Neural cell (in vitro differentiated cells): ENCODE measurements around the gene LRP5. TPM values are rescaled to one million over a fixed set of nuclear protein-coding genes. Genes with fewer than 3 reads are reported as not detected.

Source experiments
- H2AFZ ChIP-seq: fragments of 200-600, 300-800 bp; sonication (generic), shearing (Covaris generic); 2 replicates; pipeline ENCODE4 v1.6.0; 2014; ENCODE audit warnings: low read depth, mild to moderate bottlenecking, antibody characterized with exemption, low read length, moderate library complexity
- H3F3A ChIP-seq: fragments of 200-600 bp; shearing (Covaris generic); 2 replicates; pipeline ENCODE4 v1.6.1; 2016; ENCODE audit warnings: mild to moderate bottlenecking, moderate library complexity, mixed read lengths, antibody characterized with exemption, low read length; ENCODE audit not compliant: insufficient read depth, poor library complexity, severe bottlenecking
- H3K27ac ChIP-seq: fragments of 200-600, 300-800 bp; sonication (generic), shearing (Covaris generic); 2 replicates; pipeline ENCODE4 v1.5.1; 2014; ENCODE audit warnings: mild to moderate bottlenecking, low read length, moderate library complexity
- H3K27me3 ChIP-seq: fragments of 300-800, 200-600 bp; sonication (generic), shearing (Covaris generic); 2 replicates; pipeline ENCODE4 v1.6.0; 2014; ENCODE audit warnings: mild to moderate bottlenecking, low read depth, low read length, moderate library complexity; ENCODE audit not compliant: insufficient read depth
- H3K36me3 ChIP-seq: fragments of 300-800, 200-600 bp; sonication (generic), shearing (Covaris generic); 2 replicates; pipeline ENCODE4 v1.5.1; 2014; ENCODE audit warnings: mild to moderate bottlenecking, antibody characterized with exemption, low read length, moderate library complexity; ENCODE audit not compliant: insufficient read depth
- H3K4me2 ChIP-seq: fragments of 300-800, 200-600 bp; sonication (generic), shearing (Covaris generic); 2 replicates; pipeline ENCODE4 v1.6.0; 2014; ENCODE audit warnings: mild to moderate bottlenecking, low read length
- H3K4me3 ChIP-seq: fragments of 300-800, 200-600 bp; sonication (generic), shearing (Covaris generic); 2 replicates; pipeline ENCODE4 v1.5.1; 2014; ENCODE audit warnings: mild to moderate bottlenecking, low read length, moderate library complexity
- H3K79me2 ChIP-seq: fragments of 200-600 bp; shearing (Covaris generic); replicated peaks from 2 replicates; pipeline ENCODE4 v1.6.0; 2014; ENCODE audit warnings: mild to moderate bottlenecking, low read length, moderate library complexity; ENCODE audit not compliant: insufficient read depth
- H3K9ac ChIP-seq: fragments of 300-800, 200-600 bp; sonication (generic), shearing (Covaris generic); 2 replicates; pipeline ENCODE4 v1.6.1; 2016; ENCODE audit warnings: mild to moderate bottlenecking, low read length, mixed read lengths
- H3K9me2 ChIP-seq: fragments of 200-600 bp; shearing (Covaris generic); 2 replicates; pipeline ENCODE4 v1.6.1; 2016; ENCODE audit warnings: mild to moderate bottlenecking, low read length, mixed read lengths; ENCODE audit not compliant: insufficient read depth
- H3K9me3 ChIP-seq: fragments of 200-600, 300-800 bp; sonication (generic), shearing (Covaris generic); 2 replicates; pipeline ENCODE4 v1.6.1; 2016; ENCODE audit warnings: mild to moderate bottlenecking, mixed run types, low read length, moderate library complexity, mixed read lengths
- H4K20me1 ChIP-seq: fragments of 200-600 bp; shearing (Covaris generic); 2 replicates; pipeline ENCODE4 v1.6.1; 2016; ENCODE audit warnings: mild to moderate bottlenecking, mixed run types; ENCODE audit not compliant: insufficient read depth
- EP300 ChIP-seq: fragments of 450-650 bp; conservative IDR thresholded peaks from 2 replicates; pipeline ENCODE4 v1.6.1; 2014; ENCODE audit warnings: antibody characterized with exemption, mild to moderate bottlenecking, moderate library complexity; ENCODE audit not compliant: poor library complexity, severe bottlenecking
- EZH2 ChIP-seq: fragments of 200-600, 300-800 bp; shearing (Covaris generic), sonication (generic); IDR thresholded peaks from 2 replicates; pipeline ENCODE4 v1.6.1; 2014; ENCODE audit warnings: antibody characterized with exemption, low read length, borderline replicate concordance, mild to moderate bottlenecking; ENCODE audit not compliant: insufficient read depth, poor library complexity, severe bottlenecking
- MXI1 ChIP-seq: fragments of 450-650 bp; conservative IDR thresholded peaks from 2 replicates; pipeline ENCODE4 v1.6.1; 2014; ENCODE audit warnings: antibody characterized with exemption, mild to moderate bottlenecking; ENCODE audit not compliant: poor library complexity, severe bottlenecking
- POLR2AphosphoS5 ChIP-seq: IDR thresholded peaks from 2 replicates; pipeline ENCODE4 v1.6.1; 2012
- RAD21 ChIP-seq: fragments of 450-650 bp; conservative IDR thresholded peaks from 2 replicates; pipeline ENCODE4 v1.6.1; 2014; ENCODE audit warnings: antibody characterized with exemption, mild to moderate bottlenecking, moderate library complexity
- SMC3 ChIP-seq: fragments of 450-650 bp; conservative IDR thresholded peaks from 2 replicates; pipeline ENCODE4 v1.6.1; 2014; ENCODE audit warnings: antibody characterized with exemption, mild to moderate bottlenecking, moderate library complexity; ENCODE audit not compliant: poor library complexity
- TAF1 ChIP-seq: IDR thresholded peaks from 2 replicates; pipeline ENCODE4 v1.6.1; 2012; ENCODE audit warnings: low read depth
- polyA plus RNA-seq: library from polyadenylated mRNA; depleted of rRNA; stranded (reverse); fragments of >200 nt; gene quantifications from 2 replicates; pipeline ENCODE4 v1.2.3, GENCODE V29; 2014
- TF ChIP-seq, protein P1 (sequence below): IDR thresholded peaks from 2 replicates; pipeline ENCODE4 v1.6.1; 2012; ENCODE audit warnings: borderline replicate concordance
- TF ChIP-seq, protein P2 (sequence below): fragments of 450-650 bp; IDR thresholded peaks from 2 replicates; pipeline ENCODE4 v1.5.1; 2014; ENCODE audit warnings: antibody characterized with exemption, mild to moderate bottlenecking, moderate library complexity; ENCODE audit not compliant: poor library complexity, severe bottlenecking

LRP5 gene
- polyA plus RNA-seq, 1 donor from 2014 or later: 3.0 TPM

DNA sequence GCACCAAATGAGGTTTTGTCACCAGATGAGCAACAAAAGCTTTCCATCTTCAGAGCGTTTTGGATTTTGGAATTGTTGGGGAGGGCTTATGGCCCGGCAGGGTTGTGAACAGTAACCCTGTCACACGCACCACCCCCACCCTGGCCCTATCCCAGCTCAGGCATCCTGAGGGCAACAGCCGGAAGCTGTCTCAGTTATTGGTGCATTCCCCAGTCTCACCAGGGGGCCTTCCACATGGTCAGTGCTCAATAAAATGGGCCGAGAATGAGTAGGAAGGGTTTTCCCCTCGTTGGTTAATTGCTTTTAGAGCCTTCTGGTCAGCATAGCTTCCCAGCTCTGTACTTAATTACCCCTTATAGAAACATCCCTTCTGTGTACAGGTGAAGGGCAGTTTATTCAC is 46.0 kb downstream of the LRP5 start:
- H3K9me3 ChIP-seq: no peaks in the 10 kb centered on the region
- H4K20me1 ChIP-seq: no peaks in the 10 kb centered on the region
- H3K79me2 ChIP-seq: no peaks in the 10 kb centered on the region
- H3K27me3 ChIP-seq: no peaks in the 10 kb centered on the region
- H3K27ac ChIP-seq: no peak overlapping the region
- no peak overlapping the region for H3K9ac ChIP-seq
- H2AFZ ChIP-seq: no peak overlapping the region
- no peaks in the 10 kb centered on the region for H3K36me3 ChIP-seq
- H3F3A ChIP-seq: no peaks in the 10 kb centered on the region
- H3K9me2 ChIP-seq: no peaks in the 10 kb centered on the region
- no peak overlapping the region for H3K4me3 ChIP-seq
- H3K4me2 ChIP-seq: no peak overlapping the region
- TF ChIP-seq, protein P1, sequence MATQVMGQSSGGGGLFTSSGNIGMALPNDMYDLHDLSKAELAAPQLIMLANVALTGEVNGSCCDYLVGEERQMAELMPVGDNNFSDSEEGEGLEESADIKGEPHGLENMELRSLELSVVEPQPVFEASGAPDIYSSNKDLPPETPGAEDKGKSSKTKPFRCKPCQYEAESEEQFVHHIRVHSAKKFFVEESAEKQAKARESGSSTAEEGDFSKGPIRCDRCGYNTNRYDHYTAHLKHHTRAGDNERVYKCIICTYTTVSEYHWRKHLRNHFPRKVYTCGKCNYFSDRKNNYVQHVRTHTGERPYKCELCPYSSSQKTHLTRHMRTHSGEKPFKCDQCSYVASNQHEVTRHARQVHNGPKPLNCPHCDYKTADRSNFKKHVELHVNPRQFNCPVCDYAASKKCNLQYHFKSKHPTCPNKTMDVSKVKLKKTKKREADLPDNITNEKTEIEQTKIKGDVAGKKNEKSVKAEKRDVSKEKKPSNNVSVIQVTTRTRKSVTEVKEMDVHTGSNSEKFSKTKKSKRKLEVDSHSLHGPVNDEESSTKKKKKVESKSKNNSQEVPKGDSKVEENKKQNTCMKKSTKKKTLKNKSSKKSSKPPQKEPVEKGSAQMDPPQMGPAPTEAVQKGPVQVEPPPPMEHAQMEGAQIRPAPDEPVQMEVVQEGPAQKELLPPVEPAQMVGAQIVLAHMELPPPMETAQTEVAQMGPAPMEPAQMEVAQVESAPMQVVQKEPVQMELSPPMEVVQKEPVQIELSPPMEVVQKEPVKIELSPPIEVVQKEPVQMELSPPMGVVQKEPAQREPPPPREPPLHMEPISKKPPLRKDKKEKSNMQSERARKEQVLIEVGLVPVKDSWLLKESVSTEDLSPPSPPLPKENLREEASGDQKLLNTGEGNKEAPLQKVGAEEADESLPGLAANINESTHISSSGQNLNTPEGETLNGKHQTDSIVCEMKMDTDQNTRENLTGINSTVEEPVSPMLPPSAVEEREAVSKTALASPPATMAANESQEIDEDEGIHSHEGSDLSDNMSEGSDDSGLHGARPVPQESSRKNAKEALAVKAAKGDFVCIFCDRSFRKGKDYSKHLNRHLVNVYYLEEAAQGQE: no peak
- no peak for TF ChIP-seq MXI1

DNA sequence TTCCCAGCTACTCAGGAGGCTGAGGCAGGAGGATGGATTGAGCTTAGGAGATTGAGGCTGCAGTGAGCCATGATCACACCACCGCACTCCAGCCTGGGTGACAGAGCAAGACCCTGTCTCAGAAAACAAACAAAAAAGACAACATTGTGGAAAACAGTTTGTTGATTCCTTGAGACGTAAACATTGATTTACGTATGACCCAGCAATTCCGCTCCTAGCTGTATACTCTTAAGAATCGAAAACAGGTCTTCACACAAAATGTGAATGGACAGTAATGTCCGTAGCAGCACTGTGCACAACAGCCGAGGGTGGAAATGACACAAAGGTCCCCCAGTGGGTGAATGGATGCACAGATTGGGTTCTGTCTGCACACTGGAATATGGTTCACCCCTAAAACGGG is 49.3 kb downstream of the LRP5 start:
- Histone ChIP-seq H3K9me3 (no peaks in the 10 kb centered on the region), H3K36me3 (no peaks in the 10 kb centered on the region), H3K4me2 (no peak overlapping the region), H3K27me3 (no peaks in the 10 kb centered on the region), H3K9ac (no peak overlapping the region), H4K20me1 (no peaks in the 10 kb centered on the region), H3K79me2 (no peaks in the 10 kb centered on the region), H3K9me2 (no peaks in the 10 kb centered on the region), H3K4me3 (no peak overlapping the region), H2AFZ (no peak overlapping the region), H3F3A (no peaks in the 10 kb centered on the region), H3K27ac (no peak overlapping the region)
- TF ChIP-seq EZH2 (no peak), RAD21 (no peak), MXI1 (no peak), EP300 (no peak), SMC3 (no peak), POLR2AphosphoS5 (no peak), TAF1 (no peak)
- TF ChIP-seq, protein P2, sequence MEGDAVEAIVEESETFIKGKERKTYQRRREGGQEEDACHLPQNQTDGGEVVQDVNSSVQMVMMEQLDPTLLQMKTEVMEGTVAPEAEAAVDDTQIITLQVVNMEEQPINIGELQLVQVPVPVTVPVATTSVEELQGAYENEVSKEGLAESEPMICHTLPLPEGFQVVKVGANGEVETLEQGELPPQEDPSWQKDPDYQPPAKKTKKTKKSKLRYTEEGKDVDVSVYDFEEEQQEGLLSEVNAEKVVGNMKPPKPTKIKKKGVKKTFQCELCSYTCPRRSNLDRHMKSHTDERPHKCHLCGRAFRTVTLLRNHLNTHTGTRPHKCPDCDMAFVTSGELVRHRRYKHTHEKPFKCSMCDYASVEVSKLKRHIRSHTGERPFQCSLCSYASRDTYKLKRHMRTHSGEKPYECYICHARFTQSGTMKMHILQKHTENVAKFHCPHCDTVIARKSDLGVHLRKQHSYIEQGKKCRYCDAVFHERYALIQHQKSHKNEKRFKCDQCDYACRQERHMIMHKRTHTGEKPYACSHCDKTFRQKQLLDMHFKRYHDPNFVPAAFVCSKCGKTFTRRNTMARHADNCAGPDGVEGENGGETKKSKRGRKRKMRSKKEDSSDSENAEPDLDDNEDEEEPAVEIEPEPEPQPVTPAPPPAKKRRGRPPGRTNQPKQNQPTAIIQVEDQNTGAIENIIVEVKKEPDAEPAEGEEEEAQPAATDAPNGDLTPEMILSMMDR: no peak
- TF ChIP-seq, protein P1: no peak
